SK-N-SH (cell line): ENCODE data around the gene IRF5.

Experiments
- CTCF ChIP-seq: fragments of 200-600 bp; sonication (generic); IDR thresholded peaks from 2 replicates; pipeline ENCODE4 v1.6.1; 2017; ENCODE audit warnings: antibody characterized with exemption, mild to moderate bottlenecking, moderate library complexity
- ELF1 ChIP-seq: IDR thresholded peaks from 2 replicates; pipeline ENCODE4 v1.4.0; 2012
- EP300 ChIP-seq, 2 experiments: IDR thresholded peaks; 2 replicates each; pipeline versions ENCODE4 v1.4.0 to v1.6.1; 2012; ENCODE audit warnings: borderline replicate concordance in 1 of 2, low read depth in 1 of 2, low read length in 1 of 2
- EZH2phosphoT487 ChIP-seq: fragments of 200-600 bp; sonication (generic); IDR thresholded peaks from 2 replicates; pipeline ENCODE4 v1.6.1; 2017; ENCODE audit warnings: low read depth, mixed run types, mild to moderate bottlenecking, antibody characterized with exemption, moderate library complexity, borderline replicate concordance
- FOXM1 ChIP-seq: IDR thresholded peaks from 2 replicates; pipeline ENCODE4 v1.4.0; 2012; ENCODE audit warnings: low read depth, mild to moderate bottlenecking
- GATA2 ChIP-seq: sonication (generic); formaldehyde crosslinking; IDR thresholded peaks from 2 replicates; pipeline ENCODE4 v1.5.0; 2020; ENCODE audit warnings: mild to moderate bottlenecking, missing genetic modification reagents
- NFIC ChIP-seq: IDR thresholded peaks from 2 replicates; pipeline ENCODE4 v1.4.0; 2012; ENCODE audit warnings: borderline replicate concordance
- PBX3 ChIP-seq: IDR thresholded peaks from 2 replicates; pipeline ENCODE4; 2012
- POLR2AphosphoS5 ChIP-seq: IDR thresholded peaks from 2 replicates; pipeline ENCODE4 v1.6.1; 2012; ENCODE audit warnings: low read depth, low read length
- RCOR1 ChIP-seq: fragments of 150-350 bp; IDR thresholded peaks from 2 replicates; pipeline ENCODE4 v1.6.1; 2017; ENCODE audit warnings: antibody characterized with exemption, low read length
- SMC3 ChIP-seq: IDR thresholded peaks from 2 replicates; pipeline ENCODE4 v1.6.1; 2012; ENCODE audit warnings: low read depth, low read length, improper control_type of control experiment
- TAF1 ChIP-seq: IDR thresholded peaks from 2 replicates; pipeline ENCODE4 v1.6.1; 2012; ENCODE audit warnings: low read depth, mild to moderate bottlenecking, low read length, moderate library complexity, borderline replicate concordance

- no peak for TF ChIP-seq EP300 (IDR thresholded peaks at IDR 0.05; ENCODE audit: borderline replicate concordance in 1 of 2, low read depth in 1 of 2, low read length in 1 of 2)
- TF ChIP-seq CTCF: no peak
- TF ChIP-seq GATA2 (CRISPR knock-in tag): no peak
- no peak for TF ChIP-seq PBX3
- no peak for TF ChIP-seq RCOR1
- TF ChIP-seq ELF1: no peak
- no peak for TF ChIP-seq EZH2phosphoT487
- TF ChIP-seq TAF1: no peak
- no peak for TF ChIP-seq SMC3
- TF ChIP-seq FOXM1: no peak
- no peak for TF ChIP-seq NFIC
- TF ChIP-seq POLR2AphosphoS5: no peak
Observed at GRCh38 chr7:128920913-128921582, 16.7 kb upstream of the IRF5 start.
